NCI-H2196 (cell line): ENCODE data around the gene SSR2.
"Not testable (repeated sequence)": the region's sequence is repeated elsewhere in the genome, so short reads cannot be mapped to it uniquely, and the experiment has no call there.

ENCODE experiments used
- DNase-seq: peaks from one replicate; lab custom pipeline; 2025; ENCODE audit not compliant: unreplicated experiment; lab: John Stamatoyannopoulos, UW

The SSR2 gene

GRCh38 chr1:156048663-156049258, 28.0 kb upstream of the SSR2 start:
- no peak for DNase-seq

DNA sequence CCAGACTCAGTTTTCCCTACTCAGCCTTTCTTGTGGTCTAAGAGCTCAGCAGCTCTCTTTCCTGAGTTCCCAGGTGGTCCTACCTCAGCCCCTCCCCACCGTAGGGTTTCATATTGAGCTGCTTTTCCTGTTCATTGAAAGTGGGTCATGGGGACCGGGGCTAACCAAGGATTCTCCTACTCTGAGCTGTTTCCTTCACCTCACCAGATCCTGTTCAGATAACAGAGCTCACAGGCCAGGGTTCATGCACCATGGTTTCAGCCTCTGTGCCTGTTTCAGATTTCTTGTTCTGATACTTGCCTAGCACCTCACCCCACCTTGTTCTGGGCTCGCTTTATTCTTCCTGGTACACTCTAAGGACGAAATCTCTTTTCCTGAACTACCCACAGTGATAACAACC, 24.3 kb upstream of the SSR2 start:
- no peak for DNase-seq

GRCh38 chr1:156042828-156043227, 22.1 kb upstream of the SSR2 start:
- no peak for DNase-seq

DNA sequence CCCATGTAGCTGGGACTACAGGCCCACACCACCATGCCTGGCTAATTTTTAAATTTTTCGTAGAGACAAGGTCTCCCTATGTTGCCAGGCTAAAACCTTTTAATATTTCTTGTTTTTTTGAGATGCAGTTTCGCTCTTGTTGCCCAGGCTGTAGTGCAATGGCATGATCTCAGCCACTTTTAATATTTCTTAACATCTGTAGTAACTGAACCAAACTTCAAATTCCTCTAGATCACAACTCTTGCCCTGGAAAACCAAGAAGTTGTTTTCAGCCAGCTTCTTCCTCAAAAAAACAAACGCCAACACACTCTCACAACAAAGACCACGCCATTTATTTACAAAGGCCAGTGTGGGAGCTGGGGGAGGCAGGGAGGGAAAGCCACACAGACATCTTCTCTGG, 14.2 kb upstream of the SSR2 start:
- not testable (repeated sequence) for DNase-seq

DNA sequence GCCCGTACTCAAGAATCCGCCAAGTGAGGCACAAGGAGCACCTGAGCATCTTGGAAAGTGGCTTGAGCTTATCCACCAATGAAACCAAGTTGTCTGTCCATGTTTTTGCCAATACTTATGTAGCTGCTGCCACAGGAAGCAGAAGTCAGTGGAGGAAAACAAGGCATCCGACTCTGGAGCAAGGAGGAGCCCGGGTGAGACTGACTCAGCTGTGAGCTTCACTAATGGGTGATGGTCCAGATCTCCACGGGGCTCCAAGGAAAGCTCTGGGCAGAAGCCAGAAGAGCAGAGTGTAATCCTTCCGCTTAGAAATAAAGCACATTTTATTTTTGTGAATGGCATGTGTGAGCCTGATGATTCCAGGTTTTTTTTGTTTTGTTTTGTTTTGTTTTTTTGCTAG, 12.3 kb upstream of the SSR2 start:
- no peak for DNase-seq

DNA sequence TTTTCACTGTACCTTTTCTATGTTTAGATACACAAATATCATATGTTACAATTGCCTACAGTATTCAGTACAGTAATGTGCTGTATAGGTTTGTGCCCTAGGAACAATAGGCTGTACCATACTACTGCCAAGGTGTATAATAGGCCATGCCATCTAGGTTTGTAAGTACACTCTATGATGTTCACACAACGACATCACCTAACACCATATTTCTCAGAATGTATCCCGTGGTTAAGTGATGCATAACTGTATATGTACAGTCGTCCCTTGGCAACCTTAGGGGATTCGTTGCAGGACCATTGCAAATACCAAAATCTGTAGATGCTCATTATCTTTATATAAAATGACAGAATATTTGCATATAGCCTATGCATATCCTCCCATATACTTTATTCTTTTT, 5.8 kb upstream of the SSR2 start:
- no peak for DNase-seq

DNA sequence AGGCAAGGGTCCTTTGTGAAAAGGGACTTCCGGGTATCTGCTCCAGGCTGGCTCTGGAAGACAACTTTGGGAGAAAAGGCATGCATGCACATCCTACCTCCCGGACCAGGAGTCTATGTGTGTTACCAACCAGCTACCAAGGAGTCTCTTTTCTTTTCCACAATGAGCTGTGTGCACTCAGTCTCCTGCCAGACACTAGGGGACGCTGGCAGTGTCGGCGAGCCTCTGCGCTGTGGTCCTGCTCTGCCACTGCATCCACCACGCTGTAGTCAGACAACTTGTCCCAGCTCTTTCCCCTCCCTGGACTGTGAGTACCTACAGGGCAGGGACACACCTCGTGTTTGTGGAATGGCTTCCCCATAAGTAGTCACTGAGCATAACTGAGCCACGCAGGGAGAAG, 5.1 kb upstream of the SSR2 start:
- no peak for DNase-seq

DNA sequence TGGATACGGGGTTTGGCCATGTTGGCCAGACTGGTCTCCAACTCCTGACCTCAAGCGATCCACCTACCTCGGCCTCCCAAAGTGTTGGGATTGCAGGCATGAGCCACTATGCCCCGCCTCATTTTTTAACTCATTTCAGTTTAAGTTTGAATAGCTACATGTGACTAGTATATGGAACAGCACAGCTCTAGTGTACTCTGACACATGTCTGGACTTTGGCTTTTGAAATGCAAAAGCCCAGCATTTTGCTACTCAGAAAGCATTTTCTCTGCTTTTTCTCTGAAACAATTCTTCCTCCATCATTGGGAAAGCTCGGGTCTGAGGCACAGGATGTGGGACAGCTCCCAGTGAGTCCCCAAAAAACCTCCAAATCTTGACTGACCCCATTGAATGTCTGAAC, 4.0 kb upstream of the SSR2 start:
- DNase-seq: no peak

GRCh38 chr1:156021954-156022353, 1.2 kb upstream of the SSR2 start:
- DNase-seq: no peak

- no peak for DNase-seq
These were observed 310 bp upstream of the SSR2 start for GRCh38 chr1:156021093-156021428.

- DNase-seq: no peak
These were observed 832 bp downstream of the SSR2 start for GRCh38 chr1:156019946-156020292.

DNA sequence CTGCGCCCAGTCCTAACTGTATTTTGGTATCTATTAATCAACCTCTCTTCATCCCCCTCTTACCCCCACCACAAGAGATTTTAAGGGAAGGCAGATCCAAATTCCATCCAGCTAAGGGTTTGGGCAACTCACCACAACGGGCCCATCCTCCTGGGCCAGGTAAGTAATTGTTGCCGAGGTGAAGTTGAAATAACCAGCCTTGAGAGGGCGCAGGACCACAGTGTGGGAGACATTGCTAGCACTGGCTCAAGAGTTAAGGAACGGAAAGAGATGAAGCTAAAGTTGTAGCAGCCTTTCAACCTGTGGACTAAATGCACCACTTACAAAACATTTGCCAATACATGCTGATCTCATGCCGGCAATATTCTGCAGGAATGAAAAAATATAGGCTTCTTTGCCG, 5.9 kb downstream of the SSR2 start:
- no peak for DNase-seq

- DNase-seq: no peak
These were observed 8.5 kb downstream of the SSR2 start for GRCh38 chr1:156012051-156012817.

DNA sequence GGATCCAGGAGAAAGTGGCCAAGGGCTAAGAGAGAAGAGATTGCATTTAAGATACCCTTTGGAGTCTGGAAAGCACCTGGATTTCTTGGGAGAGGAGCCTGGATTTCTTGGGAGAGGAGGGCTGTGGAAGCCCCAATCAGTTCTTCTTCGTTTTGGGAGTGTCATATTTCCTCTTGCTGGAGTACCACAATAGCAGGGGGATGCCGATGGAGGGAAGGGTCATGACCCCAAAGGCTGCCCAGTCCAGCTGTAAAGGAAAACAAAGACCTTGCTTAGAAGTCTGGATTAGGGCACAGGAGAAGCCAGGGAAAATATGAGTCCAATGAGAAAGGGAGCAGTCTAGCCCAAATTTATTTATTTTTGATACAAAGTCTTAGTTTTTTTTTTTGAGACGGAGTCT, 11.3 kb downstream of the SSR2 start:
- DNase-seq: no peak

DNA sequence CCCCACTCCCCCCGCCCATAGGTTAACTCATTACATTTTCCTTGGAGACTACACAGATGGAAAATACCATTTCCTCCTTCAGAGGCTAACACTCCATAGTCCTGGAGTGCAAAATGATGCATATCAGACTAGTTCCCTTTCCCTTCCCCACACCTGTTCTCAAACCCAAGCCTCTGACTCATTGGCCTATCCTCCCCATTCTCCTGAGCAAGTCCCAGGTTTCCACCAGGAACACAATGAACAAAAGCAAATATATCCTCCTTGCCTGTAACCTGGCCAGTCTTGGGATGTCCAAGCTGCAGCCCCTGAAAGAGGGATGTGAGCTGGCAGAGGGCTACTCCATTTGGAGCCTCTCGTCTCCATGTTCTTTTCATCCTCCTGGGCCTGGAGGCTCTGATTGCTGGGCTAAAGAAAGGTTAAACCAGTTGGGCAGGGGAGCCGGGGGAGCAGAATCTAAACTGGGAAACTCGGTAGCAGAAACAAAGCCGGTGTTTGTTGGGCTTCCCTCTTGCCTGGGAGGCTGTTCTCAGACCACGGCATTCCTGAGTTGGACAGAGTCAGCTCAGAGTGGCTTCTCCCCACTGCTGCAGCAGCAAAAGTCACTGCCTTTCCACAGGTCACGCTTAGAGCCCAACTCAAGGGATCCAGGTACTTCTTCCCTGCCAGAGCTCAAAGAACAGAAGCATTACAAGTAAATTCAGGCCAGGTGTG, 13.9 kb downstream of the SSR2 start:
- DNase-seq: no peak

DNA sequence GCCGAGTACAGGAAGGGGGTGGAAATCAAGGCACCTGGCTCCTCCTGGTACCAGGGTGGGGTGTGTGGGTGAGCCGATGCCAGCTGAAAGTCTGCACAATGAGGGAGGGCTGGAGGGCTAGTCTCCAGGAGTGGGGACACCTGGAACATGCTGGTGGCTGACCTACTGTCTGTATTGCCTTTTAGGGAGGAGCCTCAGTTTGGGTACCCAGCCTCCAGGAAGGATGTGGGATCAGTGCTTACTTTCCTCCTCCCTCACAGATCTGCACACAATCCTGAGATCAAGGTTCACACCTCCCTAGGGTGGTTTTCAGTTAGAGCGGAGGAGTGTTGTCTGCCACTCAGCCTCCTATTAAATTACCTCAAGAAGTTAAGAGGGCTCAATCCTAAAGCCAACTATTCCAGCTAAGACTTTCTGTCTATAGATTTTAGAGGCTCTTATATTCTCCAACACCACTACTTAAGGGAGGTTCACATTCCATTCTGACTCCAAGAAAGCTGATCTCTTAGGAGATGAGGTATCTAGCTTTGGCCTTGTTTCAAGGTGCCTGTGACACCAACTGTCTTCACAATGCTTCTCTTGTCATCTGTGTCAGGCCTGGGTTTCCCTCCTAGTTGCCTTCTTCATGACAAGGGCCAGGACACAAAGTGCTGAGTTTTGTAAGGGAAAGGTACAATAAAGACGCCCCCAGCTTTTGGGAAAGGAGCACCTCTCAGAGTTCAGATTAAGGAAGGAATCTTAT, 15.7 kb downstream of the SSR2 start:
- no peak for DNase-seq

- no peak for DNase-seq
These were observed 16.9 kb downstream of the SSR2 start for GRCh38 chr1:156003923-156004188.

DNA sequence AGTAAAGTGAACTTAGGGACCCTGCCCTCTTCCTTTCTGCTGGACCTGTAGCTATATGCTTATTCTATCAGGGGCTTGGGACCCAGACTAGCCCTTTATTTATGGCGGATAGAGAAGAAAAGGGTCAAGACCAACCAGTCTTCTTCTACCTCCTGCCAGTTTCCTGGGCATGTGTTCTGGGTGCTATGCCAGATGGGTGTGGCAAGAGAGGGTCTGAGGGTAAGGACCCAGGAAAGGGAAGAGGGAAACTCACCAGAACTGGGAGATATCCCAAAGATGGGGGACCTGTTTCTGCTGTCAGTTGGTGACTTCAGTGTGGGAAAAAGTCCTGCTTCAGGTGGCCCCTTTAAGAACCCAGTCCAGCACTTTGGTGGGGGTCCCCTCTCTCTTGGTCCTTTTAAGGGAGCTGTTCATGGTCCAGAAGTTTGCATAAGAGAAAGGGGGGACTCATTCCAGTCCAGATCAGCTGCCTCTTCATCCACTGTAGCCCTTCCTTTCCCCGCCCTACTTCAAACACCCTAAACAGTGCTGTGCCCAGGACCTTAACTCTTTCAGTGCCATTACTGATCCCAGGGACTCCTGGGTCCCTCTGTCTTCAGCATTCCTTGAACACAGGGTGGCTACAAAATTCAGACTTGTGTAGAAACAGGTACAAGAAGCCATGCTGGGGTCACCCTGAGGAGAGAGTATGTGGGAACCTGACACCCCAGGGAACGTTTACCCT, 18.4 kb downstream of the SSR2 start:
- DNase-seq: no peak

DNA sequence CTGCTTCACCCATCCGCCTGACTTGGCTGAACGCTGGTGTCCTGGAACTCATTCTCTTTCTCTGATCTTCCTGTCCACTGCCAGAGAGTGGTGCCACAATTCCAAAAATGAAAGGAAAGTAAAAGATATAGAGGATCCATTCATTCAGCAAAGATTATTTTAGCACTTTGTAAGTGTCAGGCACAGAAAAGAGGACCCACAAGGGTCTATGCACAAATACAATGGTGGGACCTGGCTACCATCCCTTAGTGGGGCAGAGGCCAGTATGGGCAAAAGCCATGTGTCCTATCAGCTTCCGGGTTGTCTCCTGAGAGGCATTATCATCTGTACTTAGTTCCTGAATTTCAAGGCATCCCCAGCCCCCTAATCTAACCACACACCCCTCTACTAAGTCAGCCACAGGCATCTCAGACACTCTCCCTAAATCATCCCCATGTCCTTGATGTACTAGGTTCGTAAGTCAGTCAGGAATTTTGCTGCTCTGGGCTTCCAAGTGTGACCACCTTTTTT, 19.0 kb downstream of the SSR2 start:
- DNase-seq: no peak

GRCh38 chr1:156001021-156001661, 19.6 kb downstream of the SSR2 start:
- no peak for DNase-seq

DNA sequence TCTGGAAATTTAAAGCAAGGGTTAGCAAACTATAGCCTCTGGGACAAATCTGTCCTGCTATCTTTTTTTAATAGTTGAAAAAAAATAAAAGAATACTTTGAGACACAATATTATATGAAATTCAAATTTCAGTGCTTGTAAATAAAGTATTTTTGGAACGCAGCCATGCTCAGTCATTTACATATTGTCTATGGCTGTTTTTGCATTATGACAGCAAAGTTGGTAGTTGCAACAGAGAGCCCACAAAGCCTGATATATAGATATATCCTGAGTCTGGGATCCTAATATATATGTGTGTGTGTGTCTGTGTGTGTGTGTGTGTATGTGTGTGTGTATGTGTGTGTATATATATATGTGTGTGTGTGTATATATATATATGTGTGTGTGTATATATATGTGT, 20.8 kb downstream of the SSR2 start:
- DNase-seq: no peak
